BLaER1 treated with 17β-estradiol and CSF1 and Interleukin-3, amounts not matched to agents 10 nM and 100 nM (cell line): ENCODE results near the gene SLC7A8.

Experiments used
- H3K27ac ChIP-seq, 11 experiments: shearing (Covaris generic); formaldehyde crosslinking; 2 replicates each; pipeline ENCODE4 v1.8.1; 2022
- H3K27me3 ChIP-seq, 11 experiments: shearing (Covaris generic); formaldehyde crosslinking; 2 replicates each; pipeline ENCODE4 v1.8.1; 2022
- H3K36me3 ChIP-seq, 11 experiments: shearing (Covaris generic); formaldehyde crosslinking; 2 replicates each; pipeline ENCODE4 v1.8.1; 2022
- H3K4me1 ChIP-seq, 10 experiments: shearing (Covaris generic); formaldehyde crosslinking; 2 replicates each; pipeline ENCODE4 v1.8.1; 2022
- H3K4me2 ChIP-seq, 11 experiments: shearing (Covaris generic); formaldehyde crosslinking; 2 replicates each; pipeline ENCODE4 v1.8.1; 2022
- H3K4me3 ChIP-seq, 10 experiments: shearing (Covaris generic); formaldehyde crosslinking; 2 replicates each; pipeline ENCODE4 v1.8.1; 2022
- H3K9ac ChIP-seq, 11 experiments: shearing (Covaris generic); formaldehyde crosslinking; 2 replicates each; pipeline ENCODE4 v1.8.1; 2022
- H3K9me3 ChIP-seq, 11 experiments: shearing (Covaris generic); formaldehyde crosslinking; replicated peaks in 1 of 11; 2 replicates each; pipeline ENCODE4 v1.8.1; 2022
- H4K20me1 ChIP-seq, 11 experiments: shearing (Covaris generic); formaldehyde crosslinking; 2 replicates each; pipeline ENCODE4 v1.8.1; 2022
- Cebpa-rat ChIP-seq, 11 experiments: shearing (Covaris generic); IDR thresholded peaks; 2 replicates each; pipeline ENCODE4 v1.8.1; 2022

Gene SLC7A8

DNA sequence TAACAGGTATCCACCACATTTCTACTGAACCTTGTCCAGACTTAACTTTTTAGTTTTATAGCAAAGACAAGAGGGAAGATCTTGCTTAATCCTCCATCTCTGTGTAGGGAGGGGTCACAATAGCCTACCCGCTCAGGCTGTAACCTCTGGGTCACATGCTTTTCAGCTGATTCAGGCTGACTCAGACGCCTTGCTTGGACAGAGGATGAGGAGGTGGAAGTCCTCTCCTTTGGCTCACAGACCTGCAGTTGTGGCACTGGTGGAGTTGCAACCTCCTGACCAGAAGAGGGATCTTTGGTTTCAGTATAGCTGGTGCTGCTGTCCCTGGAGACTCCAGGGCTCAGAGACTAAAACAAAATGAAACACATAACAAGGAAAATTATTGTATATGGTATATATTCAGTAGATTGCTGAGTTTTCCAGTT lies 104.8 kb downstream of the SLC7A8 start:
- Histone ChIP-seq H3K9me3 (no peaks in the 10 kb centered on the region), H3K27ac (peak overlapping the region in 10 of 11 experiments; percentile 1 to 82 (median 45); a peak in 13 of 22 replicates), H3K4me2 (peak overlapping the region in 4 of 11 experiments; percentile 17 to 82 (median 60); a peak in 8 of 22 replicates), H4K20me1 (peaks cover 0 to 77% (median 34%) of the 10 kb centered on the region in 11 experiments; a peak in 14 of 22 replicates), H3K36me3 (peaks cover 99 to 100% (median 100%) of the 10 kb centered on the region in 11 experiments), H3K4me1 (peaks cover 0 to 61% (median 18%) of the 10 kb centered on the region in 10 experiments; a peak in 17 of 20 replicates), H3K9ac (peak overlapping the region in 10 of 11 experiments; percentile 11 to 73 (median 42); a peak in 13 of 22 replicates), H3K27me3 (no peaks in the 10 kb centered on the region), H3K4me3 (no peak overlapping the region)
- no peak for TF ChIP-seq Cebpa-rat (IDR thresholded peaks at IDR 0.05)

DNA sequence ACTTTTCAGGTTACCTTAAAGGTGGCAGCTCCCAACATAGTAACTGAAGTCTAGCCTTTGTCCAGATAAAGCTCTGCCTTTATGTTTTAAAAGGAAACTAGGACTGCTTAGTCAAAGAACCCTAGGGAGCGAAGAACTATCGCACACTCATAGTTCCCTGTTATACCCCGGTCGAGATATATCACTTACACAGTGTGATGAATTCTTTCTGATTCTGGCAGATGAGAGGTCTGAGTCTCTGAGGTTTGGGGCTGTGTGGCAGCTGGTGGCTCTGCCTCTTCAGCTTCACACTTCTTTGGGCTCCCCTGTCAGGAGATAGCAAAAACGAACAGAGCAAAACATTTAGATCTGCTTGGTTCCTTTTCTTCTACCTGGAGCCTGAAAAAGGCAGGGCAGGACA lies 105.5 kb downstream of the SLC7A8 start:
- Histone ChIP-seq H3K4me1 (peaks cover 0 to 66% (median 18%) of the 10 kb centered on the region in 10 experiments; a peak in 17 of 20 replicates), H3K9me3 (no peaks in the 10 kb centered on the region), H3K4me2 (peak overlapping the region in 3 of 11 experiments; percentile 57 to 82 (median 64); a peak in 6 of 22 replicates), H3K36me3 (peaks cover 99 to 100% (median 100%) of the 10 kb centered on the region in 11 experiments), H3K27ac (peak overlapping the region in 10 of 11 experiments; percentile 1 to 82 (median 45); a peak in 14 of 22 replicates), H3K4me3 (no peak overlapping the region), H3K27me3 (no peaks in the 10 kb centered on the region), H3K9ac (peak overlapping the region in 9 of 11 experiments; percentile 18 to 73 (median 44); a peak in 14 of 22 replicates), H4K20me1 (peaks cover 0 to 70% (median 34%) of the 10 kb centered on the region in 11 experiments; a peak in 14 of 22 replicates)
- no peak for TF ChIP-seq Cebpa-rat (IDR thresholded peaks at IDR 0.05)

DNA sequence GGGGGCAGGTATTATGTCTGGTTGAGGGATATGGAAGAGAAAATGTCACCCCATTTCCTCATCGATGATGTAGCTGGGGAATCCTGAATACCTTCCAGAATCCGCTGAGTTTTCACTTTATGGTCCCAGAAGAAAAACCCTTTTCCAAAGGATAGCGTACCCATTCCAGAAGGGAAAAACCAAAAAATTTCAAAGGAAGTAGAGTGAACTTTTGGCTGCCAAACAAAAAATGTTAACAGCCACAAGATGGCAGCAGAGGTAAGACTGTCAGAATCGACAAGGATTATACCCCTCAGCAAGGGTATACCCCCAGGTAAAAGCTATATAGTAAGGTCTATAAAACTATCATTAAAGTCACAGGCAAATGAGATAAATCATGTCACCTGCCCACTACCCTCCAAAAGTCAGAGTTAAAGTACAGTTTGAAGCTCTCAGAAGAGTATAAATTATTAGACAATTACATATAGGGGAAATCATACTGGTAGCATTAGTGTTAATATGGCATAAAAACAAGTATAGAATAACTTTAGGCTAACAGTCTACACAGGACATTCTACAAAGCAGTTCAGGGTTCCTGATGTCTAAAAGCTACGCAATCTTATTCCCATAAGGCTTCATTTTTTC lies 106.6 kb downstream of the SLC7A8 start:
- Histone ChIP-seq H3K4me2 (peak overlapping the region in 3 of 11 experiments; percentile 57 to 82 (median 64); a peak in 3 of 22 replicates), H3K27ac (peak overlapping the region in 2 of 11 experiments; percentile 74 to 75; a peak in 4 of 22 replicates), H3K4me1 (peaks cover 6 to 71% (median 29%) of the 10 kb centered on the region in 10 experiments), H3K36me3 (peaks cover 95 to 100% (median 100%) of the 10 kb centered on the region in 11 experiments), H3K27me3 (no peaks in the 10 kb centered on the region), H3K4me3 (no peak overlapping the region), H3K9ac (peak overlapping the region in 1 of 11 experiments; percentile 73; a peak in 1 of 22 replicates), H4K20me1 (peaks cover 0 to 60% (median 33%) of the 10 kb centered on the region in 11 experiments; a peak in 15 of 22 replicates), H3K9me3 (no peaks in the 10 kb centered on the region)
- TF ChIP-seq Cebpa-rat (IDR thresholded peaks at IDR 0.05): no peak
